ENCODE data around the gene CORO2B. TPM values are rescaled to one million over a fixed set of nuclear protein-coding genes. Genes with fewer than 3 reads are reported as not detected.

CORO2B gene
- polyA plus RNA-seq, 3 donors, result 0.03 TPM; not detected in 2

GRCh38 chr15:68552344-68552743, 26.4 kb upstream of the CORO2B start:
- Mint-ChIP-seq H3K4me1 (no peaks in the 10 kb centered on the region), H3K27me3 (ENCODE audit: low read depth in 3 of 3) (peaks cover 10 to 14% (median 14%) of the 10 kb centered on the region in 3 donors), H3K27ac (no peak overlapping the region), H3K36me3 (no peaks in the 10 kb centered on the region), H3K4me3 (no peak overlapping the region), H3K9me3 (no peaks in the 10 kb centered on the region)
- Histone ChIP-seq H3K4me2 (replicated peaks; ENCODE audit: extremely low read depth, low read length, poor library complexity, severe bottlenecking) (no peak overlapping the region), H2AFZ (ENCODE audit: insufficient read depth, low read depth, low read length, poor library complexity, severe bottlenecking) (no peak overlapping the region), H3K36me3 (replicated peaks in 1 of 2; ENCODE audit: control insufficient read depth in 1 of 2, insufficient read depth in 2 of 2, low read length in 2 of 2) (no peaks in the 10 kb centered on the region), H3K4me1 (ENCODE audit: control insufficient read depth in 1 of 2, insufficient read depth in 2 of 2, low read length in 2 of 2) (no peaks in the 10 kb centered on the region), H3K9ac (ENCODE audit: insufficient read depth, low read length, poor library complexity, severe bottlenecking) (no peak overlapping the region), H3K27ac (ENCODE audit: low read depth in 1 of 2, low read length in 2 of 2) (no peak overlapping the region), H3K27me3 (ENCODE audit: control insufficient read depth in 2 of 2, insufficient read depth in 2 of 2, low read length in 2 of 2) (no peaks in the 10 kb centered on the region), H3K79me2 (ENCODE audit: insufficient read depth, low read length) (no peaks in the 10 kb centered on the region), H3K9me3 (replicated peaks in 1 of 2; ENCODE audit: control insufficient read depth in 1 of 2, insufficient read depth in 1 of 2, low read length in 2 of 2) (no peaks in the 10 kb centered on the region), H4K20me1 (ENCODE audit: insufficient read depth, low read length) (no peaks in the 10 kb centered on the region), H3K4me3 (replicated peaks in 1 of 3; ENCODE audit: low read depth in 2 of 3, low read length in 3 of 3) (no peak overlapping the region)
- intact Hi-C loops (cut with micrococcal nuclease), result loop anchor here (5.0 kb wide), 2 partner anchors 120 to 370 kb away; no protein-coding TSS in a partner anchor
- no peak for DNase-seq
- 70% methylated on average over 3 of the region's 6 CpGs for WGBS (ENCODE audit: insufficient coverage)
- TF ChIP-seq, protein P1, sequence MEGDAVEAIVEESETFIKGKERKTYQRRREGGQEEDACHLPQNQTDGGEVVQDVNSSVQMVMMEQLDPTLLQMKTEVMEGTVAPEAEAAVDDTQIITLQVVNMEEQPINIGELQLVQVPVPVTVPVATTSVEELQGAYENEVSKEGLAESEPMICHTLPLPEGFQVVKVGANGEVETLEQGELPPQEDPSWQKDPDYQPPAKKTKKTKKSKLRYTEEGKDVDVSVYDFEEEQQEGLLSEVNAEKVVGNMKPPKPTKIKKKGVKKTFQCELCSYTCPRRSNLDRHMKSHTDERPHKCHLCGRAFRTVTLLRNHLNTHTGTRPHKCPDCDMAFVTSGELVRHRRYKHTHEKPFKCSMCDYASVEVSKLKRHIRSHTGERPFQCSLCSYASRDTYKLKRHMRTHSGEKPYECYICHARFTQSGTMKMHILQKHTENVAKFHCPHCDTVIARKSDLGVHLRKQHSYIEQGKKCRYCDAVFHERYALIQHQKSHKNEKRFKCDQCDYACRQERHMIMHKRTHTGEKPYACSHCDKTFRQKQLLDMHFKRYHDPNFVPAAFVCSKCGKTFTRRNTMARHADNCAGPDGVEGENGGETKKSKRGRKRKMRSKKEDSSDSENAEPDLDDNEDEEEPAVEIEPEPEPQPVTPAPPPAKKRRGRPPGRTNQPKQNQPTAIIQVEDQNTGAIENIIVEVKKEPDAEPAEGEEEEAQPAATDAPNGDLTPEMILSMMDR (IDR thresholded peaks at IDR 0.05), result no peak

DNA sequence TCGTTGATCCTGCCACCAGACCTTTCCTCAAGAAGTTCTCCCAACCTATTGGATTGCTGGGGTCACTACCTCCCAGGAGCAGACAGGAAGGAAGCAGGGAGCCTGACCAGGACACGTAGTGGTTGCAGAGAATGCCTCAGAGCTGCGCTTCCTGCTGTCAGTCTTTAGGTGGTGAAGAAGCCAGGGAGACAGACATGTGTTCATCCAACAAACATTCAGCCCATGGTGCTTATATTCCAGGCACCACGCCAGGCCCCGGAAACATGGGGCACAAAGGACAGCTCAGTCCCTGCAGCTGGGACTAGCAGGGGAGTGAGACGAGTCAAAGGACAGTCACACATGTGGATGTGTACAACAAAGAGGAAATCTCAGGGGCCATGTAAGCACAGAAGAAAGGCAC, 26.0 kb upstream of the CORO2B start:
- no peaks in the 10 kb centered on the region for H3K4me1 Mint-ChIP-seq
- TF ChIP-seq, protein P1 (IDR thresholded peaks at IDR 0.05), result no peak
- no peak overlapping the region for H3K4me3 Mint-ChIP-seq
- no peak for DNase-seq
- peaks cover 13 to 16% (median 14%) of the 10 kb centered on the region in 3 donors for H3K27me3 Mint-ChIP-seq (ENCODE audit: low read depth in 3 of 3)
- Histone ChIP-seq H3K27ac (ENCODE audit: low read depth in 1 of 2, low read length in 2 of 2) (no peak overlapping the region), H3K79me2 (ENCODE audit: insufficient read depth, low read length) (no peaks in the 10 kb centered on the region), H3K4me2 (replicated peaks; ENCODE audit: extremely low read depth, low read length, poor library complexity, severe bottlenecking) (no peak overlapping the region), H4K20me1 (ENCODE audit: insufficient read depth, low read length) (no peaks in the 10 kb centered on the region), H3K9me3 (replicated peaks in 1 of 2; ENCODE audit: control insufficient read depth in 1 of 2, insufficient read depth in 1 of 2, low read length in 2 of 2) (no peaks in the 10 kb centered on the region), H3K4me3 (replicated peaks in 1 of 3; ENCODE audit: low read depth in 2 of 3, low read length in 3 of 3) (no peak overlapping the region), H3K36me3 (replicated peaks in 1 of 2; ENCODE audit: control insufficient read depth in 1 of 2, insufficient read depth in 2 of 2, low read length in 2 of 2) (no peaks in the 10 kb centered on the region), H3K27me3 (ENCODE audit: control insufficient read depth in 2 of 2, insufficient read depth in 2 of 2, low read length in 2 of 2) (peaks cover 0 to 4% of the 10 kb centered on the region in 2 donors), H3K9ac (ENCODE audit: insufficient read depth, low read length, poor library complexity, severe bottlenecking) (no peak overlapping the region), H2AFZ (ENCODE audit: insufficient read depth, low read depth, low read length, poor library complexity, severe bottlenecking) (no peak overlapping the region), H3K4me1 (ENCODE audit: control insufficient read depth in 1 of 2, insufficient read depth in 2 of 2, low read length in 2 of 2) (no peaks in the 10 kb centered on the region)
- no peaks in the 10 kb centered on the region for H3K36me3 Mint-ChIP-seq
- 50% methylated on average over 3 of the region's 6 CpGs for WGBS (ENCODE audit: insufficient coverage)
- H3K27ac Mint-ChIP-seq, result no peak overlapping the region
- no peaks in the 10 kb centered on the region for H3K9me3 Mint-ChIP-seq
- intact Hi-C loops (cut with micrococcal nuclease), result loop anchor here (5.0 kb wide), 2 partner anchors 120 to 370 kb away; no protein-coding TSS in a partner anchor

Measured in CD14-positive monocyte (primary cell).